HEK293T (cell line): ENCODE data around the gene LHX5.

Experiments
- BHLHE40 ChIP-seq: fragments of 450-650 bp; IDR thresholded peaks from 2 replicates; pipeline ENCODE4 v1.6.1; 2016; ENCODE audit warnings: mild to moderate bottlenecking, moderate library complexity, borderline replicate concordance
- CTBP1 ChIP-seq: fragments of 450-650 bp; IDR thresholded peaks from 2 replicates; pipeline ENCODE4 v1.6.1; 2016; ENCODE audit warnings: borderline replicate concordance
- ELF4 ChIP-seq: fragments of 450-650 bp; IDR thresholded peaks from 2 replicates; pipeline ENCODE4 v1.6.1; 2017; ENCODE audit warnings: antibody characterized with exemption
- FOXA1 ChIP-seq: fragments of 450-650 bp; IDR thresholded peaks from 2 replicates; pipeline ENCODE4 v1.6.1; 2016; ENCODE audit warnings: mild to moderate bottlenecking
- FOXK2 ChIP-seq: fragments of 450-650 bp; IDR thresholded peaks from 2 replicates; pipeline ENCODE4 v1.6.1; 2016; ENCODE audit warnings: mild to moderate bottlenecking
- HDGF ChIP-seq: fragments of 450-650 bp; IDR thresholded peaks from 2 replicates; pipeline ENCODE4 v1.6.1; 2017; ENCODE audit warnings: antibody characterized with exemption, borderline replicate concordance
- L3MBTL2 ChIP-seq: fragments of 450-650 bp; conservative IDR thresholded peaks from 2 replicates; pipeline ENCODE4 v1.6.1; 2016; ENCODE audit warnings: mild to moderate bottlenecking
- LEF1 ChIP-seq: fragments of 450-650 bp; IDR thresholded peaks from 2 replicates; pipeline ENCODE4 v1.6.1; 2017; ENCODE audit warnings: mild to moderate bottlenecking, borderline replicate concordance
- NFRKB ChIP-seq: fragments of 450-650 bp; IDR thresholded peaks from 2 replicates; pipeline ENCODE4 v1.6.1; 2016; ENCODE audit warnings: mild to moderate bottlenecking, moderate library complexity
- PKNOX1 ChIP-seq: fragments of 450-650 bp; IDR thresholded peaks from 2 replicates; pipeline ENCODE4 v1.6.1; 2016
- SP1 ChIP-seq: fragments of 450-650 bp; IDR thresholded peaks from 2 replicates; pipeline ENCODE4 v1.6.1; 2017
- SUZ12 ChIP-seq: fragments of 450-650 bp; IDR thresholded peaks from 2 replicates; pipeline ENCODE4 v1.6.1; 2016; ENCODE audit warnings: mild to moderate bottlenecking
- TARDBP ChIP-seq: fragments of 450-650 bp; IDR thresholded peaks from 2 replicates; pipeline ENCODE4 v1.6.1; 2016
- ZNF384 ChIP-seq: fragments of 450-650 bp; IDR thresholded peaks from 2 replicates; pipeline ENCODE4 v1.6.1; 2016

- TF ChIP-seq HDGF (no peak), PKNOX1 (no peak), SP1 (no peak), ELF4 (no peak), TARDBP (no peak), LEF1 (no peak), BHLHE40 (no peak), ZNF384 (no peak), L3MBTL2 (no peak), SUZ12 (no peak), NFRKB (no peak), FOXK2 (no peak), FOXA1 (no peak), CTBP1 (no peak)
Measured at GRCh38 chr12:113469949-113470743, 1.5 kb downstream of the LHX5 start.
